Astrocyte of the spinal cord (primary cell): ENCODE results near the gene FLRT3.

Source experiments
- DNase-seq: peaks from one replicate; pipeline ENCODE4 v3.0.0; 2011; ENCODE audit warnings: low read depth, low spot score
- H3K4me3 ChIP-seq: 2 replicates; pipeline ENCODE4 v1.5.1; 2011; ENCODE audit warnings: low read depth, mild to moderate bottlenecking, low read length, moderate library complexity
- CTCF ChIP-seq: IDR thresholded peaks from 2 replicates; pipeline ENCODE4 v1.5.1; 2012; ENCODE audit warnings: low read depth, mild to moderate bottlenecking, low read length, inconsistent platforms
- in situ Hi-C: cut with HindIII; loops from 2 replicates; pipeline ENCODE4 v1.10.0; 2017; ENCODE audit warnings: low sequenced_read_pairs

The FLRT3 gene

DNA sequence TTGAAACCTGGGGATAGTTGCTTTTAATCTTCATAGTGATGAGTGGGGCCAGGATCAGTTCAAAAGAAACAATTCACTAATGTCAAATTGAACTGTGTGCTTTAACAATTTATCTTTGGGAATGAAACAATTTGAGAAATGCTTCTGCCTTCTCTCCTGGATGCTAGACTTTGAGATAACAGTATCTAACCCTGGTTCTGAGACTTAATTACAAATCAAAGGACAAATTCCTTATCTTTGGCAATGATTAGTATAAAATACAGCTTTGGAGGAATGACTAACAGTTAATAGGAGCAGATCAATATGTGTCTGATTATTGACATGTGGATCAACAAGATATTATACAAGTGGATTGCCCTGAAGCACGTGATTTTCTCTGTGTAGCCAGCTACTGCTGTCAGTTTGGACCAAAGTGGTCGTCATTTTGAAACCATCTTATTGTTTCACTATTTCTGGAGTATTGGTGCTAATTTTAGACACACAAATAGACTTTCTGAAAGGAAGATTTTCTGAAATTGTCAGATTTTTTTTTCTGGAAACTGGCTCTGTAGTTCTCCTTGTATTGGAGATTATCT, 6.2 kb upstream of the FLRT3 start:
- no peak overlapping the region for H3K4me3 ChIP-seq
- TF ChIP-seq CTCF, result no peak
- in situ Hi-C loops, result no loop called here
- DNase-seq, result no peak

GRCh38 chr20:14342918-14343317, 5.5 kb upstream of the FLRT3 start:
- no peak for TF ChIP-seq CTCF
- in situ Hi-C loops, result no loop called here
- no peak for DNase-seq
- H3K4me3 ChIP-seq, result no peak overlapping the region

- no peak overlapping the region for H3K4me3 ChIP-seq
- in situ Hi-C loops, result no loop called here
- DNase-seq, result no peak
- no peak for TF ChIP-seq CTCF
Measured at GRCh38 chr20:14341801-14342200, 4.4 kb upstream of the FLRT3 start.

- no peak for DNase-seq
- no peak for TF ChIP-seq CTCF
- peak overlapping the region; percentile 38 for H3K4me3 ChIP-seq
- in situ Hi-C loops, result no loop called here
Measured at GRCh38 chr20:14336686-14337085, 726 bp downstream of the FLRT3 start.

DNA sequence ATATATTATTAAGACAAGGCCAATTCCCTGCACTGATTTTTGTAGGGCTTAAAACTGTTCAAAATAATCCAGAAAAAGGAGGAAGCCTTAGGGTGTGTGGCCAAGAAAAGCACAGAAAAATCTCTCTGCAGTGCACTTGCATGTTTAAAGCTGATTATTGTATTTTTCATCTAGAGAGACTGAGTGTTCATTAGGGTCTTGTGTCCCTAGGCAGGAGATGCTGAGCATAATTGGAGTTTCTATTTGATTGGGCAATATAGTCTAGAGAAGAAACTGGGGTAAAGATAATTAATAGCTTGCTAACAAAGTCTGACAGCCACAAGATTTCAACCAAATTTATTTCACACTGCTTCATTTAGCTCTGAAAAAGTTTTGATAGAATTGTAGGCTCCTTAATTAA, 2.4 kb downstream of the FLRT3 start:
- no peak for DNase-seq
- no peak overlapping the region for H3K4me3 ChIP-seq
- no peak for TF ChIP-seq CTCF
- in situ Hi-C loops, result no loop called here

GRCh38 chr20:14334306-14334930, 3.0 kb downstream of the FLRT3 start:
- peak; percentile 44 for TF ChIP-seq CTCF
- in situ Hi-C loops, result no loop called here
- peak; percentile 67 for DNase-seq
- H3K4me3 ChIP-seq, result no peak overlapping the region
